GM12892 (cell line): Measurements from ENCODE around the gene MYO1E.
A peak's percentile ranks its signal among the peaks of the same experiment; 100 is the strongest.

ENCODE experiments used
- POLR2A ChIP-seq: IDR thresholded peaks from 2 replicates; pipeline ENCODE4 v1.6.1; 2011; ENCODE audit warnings: low read depth, low read length, control low read depth
- POLR2AphosphoS5 ChIP-seq: IDR thresholded peaks from 2 replicates; pipeline ENCODE4 v1.6.1; 2011; ENCODE audit warnings: low read depth, low read length, control low read depth
- TAF1 ChIP-seq: IDR thresholded peaks from 2 replicates; pipeline ENCODE4 v1.6.1; 2011; ENCODE audit warnings: low read depth, mild to moderate bottlenecking, control low read depth, low read length, borderline replicate concordance

DNA sequence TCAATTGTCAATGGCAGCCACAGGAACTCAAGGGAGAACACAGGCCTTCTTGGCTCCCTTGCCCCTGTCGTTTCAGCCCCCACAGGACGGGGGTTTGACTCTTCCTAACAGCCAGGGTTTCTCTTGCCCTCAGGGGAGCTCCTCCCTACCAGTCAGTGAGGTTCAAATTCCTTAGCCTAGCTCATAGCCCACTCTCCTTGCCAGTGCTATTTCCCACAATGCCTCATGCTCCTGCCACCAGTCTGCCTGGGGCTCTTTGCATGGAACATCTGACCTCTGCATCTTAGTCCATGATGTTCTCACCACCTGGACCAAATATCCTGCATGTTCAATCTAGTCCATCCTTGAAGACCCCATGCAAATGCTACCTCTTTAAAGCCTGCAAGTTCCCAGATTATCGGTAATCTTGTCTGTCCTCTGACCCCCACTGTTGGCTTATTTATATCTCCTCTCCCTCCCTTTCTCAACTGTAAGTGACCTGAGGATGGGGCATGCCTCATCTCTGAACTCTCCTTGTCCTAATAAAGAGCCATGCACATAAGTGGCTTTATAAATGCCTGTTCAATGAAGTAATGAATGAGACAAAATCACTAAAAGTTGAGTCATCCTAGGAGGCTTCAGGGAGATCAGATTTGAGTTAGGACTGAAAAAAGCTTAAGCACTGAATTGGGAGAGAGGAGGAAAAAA lies 78.0 kb downstream of the MYO1E start:
- no peak for TF ChIP-seq POLR2A
- 0 out of 2 replicates have a peak, but pooled peaks have one; percentile 17 for TF ChIP-seq POLR2AphosphoS5
- TF ChIP-seq TAF1 = no peak
